ENCODE results near the gene FHOD3.

The FHOD3 gene

DNA sequence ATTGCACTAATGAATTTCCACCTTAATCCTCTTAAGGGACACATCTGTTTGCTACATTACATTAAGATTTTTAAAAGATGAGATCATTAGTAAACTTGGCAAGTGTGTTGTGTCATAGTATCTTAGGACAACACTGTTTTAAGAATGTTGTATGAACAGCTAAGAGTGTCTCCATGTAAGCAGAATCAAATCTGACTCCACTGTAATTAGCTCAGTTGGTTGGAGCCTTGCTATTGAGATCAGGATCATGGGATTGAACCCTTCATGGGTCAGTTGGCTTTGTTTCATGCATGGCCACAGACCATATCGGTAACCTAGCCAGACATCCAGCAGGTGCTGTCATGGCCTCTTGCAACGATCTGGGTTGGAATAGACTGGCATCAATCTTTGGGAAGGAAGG, 5.2 kb downstream of the FHOD3 start:
- DNase-seq (ENCODE audit: low spot score), result no peak

GRCh38 chr18:36303211-36303844, 5.8 kb downstream of the FHOD3 start:
- TF ChIP-seq, protein P1, sequence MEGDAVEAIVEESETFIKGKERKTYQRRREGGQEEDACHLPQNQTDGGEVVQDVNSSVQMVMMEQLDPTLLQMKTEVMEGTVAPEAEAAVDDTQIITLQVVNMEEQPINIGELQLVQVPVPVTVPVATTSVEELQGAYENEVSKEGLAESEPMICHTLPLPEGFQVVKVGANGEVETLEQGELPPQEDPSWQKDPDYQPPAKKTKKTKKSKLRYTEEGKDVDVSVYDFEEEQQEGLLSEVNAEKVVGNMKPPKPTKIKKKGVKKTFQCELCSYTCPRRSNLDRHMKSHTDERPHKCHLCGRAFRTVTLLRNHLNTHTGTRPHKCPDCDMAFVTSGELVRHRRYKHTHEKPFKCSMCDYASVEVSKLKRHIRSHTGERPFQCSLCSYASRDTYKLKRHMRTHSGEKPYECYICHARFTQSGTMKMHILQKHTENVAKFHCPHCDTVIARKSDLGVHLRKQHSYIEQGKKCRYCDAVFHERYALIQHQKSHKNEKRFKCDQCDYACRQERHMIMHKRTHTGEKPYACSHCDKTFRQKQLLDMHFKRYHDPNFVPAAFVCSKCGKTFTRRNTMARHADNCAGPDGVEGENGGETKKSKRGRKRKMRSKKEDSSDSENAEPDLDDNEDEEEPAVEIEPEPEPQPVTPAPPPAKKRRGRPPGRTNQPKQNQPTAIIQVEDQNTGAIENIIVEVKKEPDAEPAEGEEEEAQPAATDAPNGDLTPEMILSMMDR (IDR thresholded peaks at IDR 0.05; ENCODE audit: extremely low read depth, missing control alignments), result no peak
- no peak for DNase-seq (ENCODE audit: low spot score)

More for the DNA sequence above, 5.2 kb downstream of the FHOD3 start:
- TF ChIP-seq, protein P1 (IDR thresholded peaks at IDR 0.05; ENCODE audit: extremely low read depth, missing control alignments), result no peak

GRCh38 chr18:36304723-36305122, 7.2 kb downstream of the FHOD3 start:
- TF ChIP-seq, protein P1 (IDR thresholded peaks at IDR 0.05; ENCODE audit: extremely low read depth, missing control alignments), result no peak
- no peak for DNase-seq (ENCODE audit: low spot score)

GRCh38 chr18:36305375-36305774, 7.9 kb downstream of the FHOD3 start:
- TF ChIP-seq, protein P1 (IDR thresholded peaks at IDR 0.05; ENCODE audit: extremely low read depth, missing control alignments), result no peak
- no peak for DNase-seq (ENCODE audit: low spot score)

DNA sequence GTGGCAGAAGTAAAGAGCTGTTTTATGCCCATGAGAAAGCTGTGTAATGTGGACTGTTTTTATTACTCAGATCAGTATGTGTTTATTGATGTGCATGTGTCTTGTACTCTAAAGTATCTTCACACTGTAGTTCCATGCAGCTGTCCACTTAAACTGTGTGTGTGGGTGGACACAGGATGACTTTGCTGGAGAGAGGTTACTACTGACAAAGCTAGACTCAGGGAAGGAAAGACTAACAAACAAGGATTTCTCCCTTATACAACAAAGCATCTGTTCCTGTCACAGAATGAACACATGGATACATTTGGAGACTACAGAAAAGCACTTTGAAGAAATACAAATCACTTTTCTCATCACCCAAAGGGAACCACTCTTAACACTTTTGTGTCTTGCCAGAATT, 10.0 kb downstream of the FHOD3 start:
- TF ChIP-seq, protein P1 (IDR thresholded peaks at IDR 0.05; ENCODE audit: extremely low read depth, missing control alignments), result no peak
- DNase-seq (ENCODE audit: low spot score), result no peak

- TF ChIP-seq, protein P1 (IDR thresholded peaks at IDR 0.05; ENCODE audit: extremely low read depth, missing control alignments), result no peak
Observed at GRCh38 chr18:36308711-36309435, 11.4 kb downstream of the FHOD3 start.

More at GRCh38 chr18:36308711-36309435, 11.4 kb downstream of the FHOD3 start:
- DNase-seq (ENCODE audit: low spot score), result no peak

Measured in GM20000 (cell line).